ENCODE data around the gene GRAMD1C.
A peak's percentile ranks its signal among the peaks of the same experiment; 100 is the strongest.

GRAMD1C gene

DNA sequence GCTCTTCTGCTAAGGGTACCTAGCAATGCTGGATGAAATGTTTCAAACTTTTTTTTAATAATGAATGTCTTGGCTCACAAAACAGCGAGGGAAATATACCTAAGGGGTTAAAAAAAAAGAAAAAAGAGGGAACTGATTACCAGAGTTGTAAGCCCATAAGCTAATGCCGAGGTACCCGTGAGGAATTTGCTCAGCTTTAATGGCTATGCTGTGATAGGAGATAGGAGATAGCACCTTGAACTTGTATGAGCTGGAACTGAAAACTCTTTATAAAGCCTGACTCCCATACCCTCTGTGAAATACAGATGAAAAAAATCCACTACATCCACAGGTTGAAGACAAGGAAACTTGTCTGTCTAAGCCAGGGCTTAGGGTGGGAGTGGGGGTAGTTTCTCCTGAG is 13.9 kb downstream of the GRAMD1C start:
- TF ChIP-seq, protein P1, sequence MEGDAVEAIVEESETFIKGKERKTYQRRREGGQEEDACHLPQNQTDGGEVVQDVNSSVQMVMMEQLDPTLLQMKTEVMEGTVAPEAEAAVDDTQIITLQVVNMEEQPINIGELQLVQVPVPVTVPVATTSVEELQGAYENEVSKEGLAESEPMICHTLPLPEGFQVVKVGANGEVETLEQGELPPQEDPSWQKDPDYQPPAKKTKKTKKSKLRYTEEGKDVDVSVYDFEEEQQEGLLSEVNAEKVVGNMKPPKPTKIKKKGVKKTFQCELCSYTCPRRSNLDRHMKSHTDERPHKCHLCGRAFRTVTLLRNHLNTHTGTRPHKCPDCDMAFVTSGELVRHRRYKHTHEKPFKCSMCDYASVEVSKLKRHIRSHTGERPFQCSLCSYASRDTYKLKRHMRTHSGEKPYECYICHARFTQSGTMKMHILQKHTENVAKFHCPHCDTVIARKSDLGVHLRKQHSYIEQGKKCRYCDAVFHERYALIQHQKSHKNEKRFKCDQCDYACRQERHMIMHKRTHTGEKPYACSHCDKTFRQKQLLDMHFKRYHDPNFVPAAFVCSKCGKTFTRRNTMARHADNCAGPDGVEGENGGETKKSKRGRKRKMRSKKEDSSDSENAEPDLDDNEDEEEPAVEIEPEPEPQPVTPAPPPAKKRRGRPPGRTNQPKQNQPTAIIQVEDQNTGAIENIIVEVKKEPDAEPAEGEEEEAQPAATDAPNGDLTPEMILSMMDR (conservative IDR thresholded peaks at IDR 0.05; ENCODE audit: low read depth, low read length): no peak
- H3K4me3 ChIP-seq (ENCODE audit: low read depth, low read length): no peak overlapping the region
- DNase-seq (ENCODE audit: low read depth): no peak

DNA sequence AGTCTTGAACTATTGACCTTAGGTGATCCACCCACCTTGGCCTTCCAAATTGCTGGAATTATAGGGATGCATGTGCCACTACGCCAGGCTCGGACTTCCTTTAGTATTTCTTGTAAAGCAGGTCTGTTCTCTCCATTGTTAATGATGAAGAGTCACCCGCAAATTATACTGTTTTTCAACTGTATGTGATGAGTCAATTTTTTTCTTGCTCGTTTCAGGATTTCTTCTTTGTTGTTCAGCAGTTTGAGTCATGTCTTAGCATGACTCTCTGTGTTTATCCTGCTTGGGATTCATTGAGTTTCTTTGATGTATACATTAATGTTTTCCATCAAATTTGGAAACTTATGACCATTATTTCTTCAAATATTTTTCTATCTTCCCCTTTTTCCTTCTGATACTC is 28.9 kb downstream of the GRAMD1C start:
- DNase-seq (ENCODE audit: low read depth): peak; percentile 15
- TF ChIP-seq, protein P1 (conservative IDR thresholded peaks at IDR 0.05; ENCODE audit: low read depth, low read length): no peak
- H3K4me3 ChIP-seq (ENCODE audit: low read depth, low read length): no peak overlapping the region

DNA sequence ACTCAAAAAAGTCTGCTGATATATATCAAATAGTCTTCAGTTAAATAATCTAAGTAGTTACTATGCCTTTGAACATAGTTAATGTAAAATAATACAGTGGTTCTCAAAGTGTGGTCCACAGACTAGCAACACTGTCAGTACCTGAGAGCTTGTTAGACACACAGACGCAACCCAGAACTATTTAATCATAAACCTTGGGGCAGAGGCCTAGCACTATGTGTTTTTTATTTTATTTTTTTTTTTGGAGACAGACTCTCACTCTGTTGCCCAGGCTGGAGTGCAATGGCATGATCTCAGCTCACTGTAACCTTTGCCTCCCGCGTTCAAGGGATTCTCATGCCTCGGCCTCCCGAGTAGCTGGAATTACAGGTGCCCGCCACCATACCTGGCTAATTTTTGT is 34.7 kb downstream of the GRAMD1C start:
- no peak for DNase-seq (ENCODE audit: low read depth)
- TF ChIP-seq, protein P1 (conservative IDR thresholded peaks at IDR 0.05; ENCODE audit: low read depth, low read length): no peak
- H3K4me3 ChIP-seq (ENCODE audit: low read depth, low read length): no peak overlapping the region

DNA sequence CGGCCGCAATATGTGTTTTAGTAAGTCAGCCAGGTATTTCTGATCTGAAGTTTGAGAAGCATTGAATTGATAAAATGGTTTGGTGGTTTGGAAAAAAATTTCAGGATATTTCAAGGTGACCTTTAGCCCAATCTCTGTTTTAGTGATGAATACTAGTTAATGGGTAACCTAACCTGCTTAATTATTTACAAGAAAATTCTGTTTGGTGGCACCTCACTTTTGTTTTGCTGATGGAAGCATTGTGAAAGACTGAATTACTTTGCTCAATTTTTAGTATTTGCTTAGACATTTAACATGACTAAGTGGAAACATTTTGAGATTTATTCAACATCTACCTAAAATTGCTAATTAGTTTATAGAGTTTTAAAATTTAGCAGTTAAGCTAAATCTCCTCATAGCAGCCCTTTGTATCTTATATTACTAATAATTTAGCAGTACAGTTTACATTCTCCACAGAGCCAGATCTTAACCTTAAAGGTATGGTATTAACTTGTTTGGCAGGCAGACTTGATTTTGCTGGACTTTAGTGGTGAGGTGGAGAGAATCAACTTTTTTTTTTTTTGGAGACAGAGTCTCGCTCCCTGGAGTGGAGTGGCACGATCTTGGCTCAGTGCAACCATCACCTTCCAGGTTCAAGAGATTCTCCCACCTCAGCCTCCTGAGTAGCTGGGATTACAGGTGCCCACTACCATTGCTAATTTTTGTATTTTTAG is 35.4 kb downstream of the GRAMD1C start:
- no peak for DNase-seq (ENCODE audit: low read depth)
- H3K4me3 ChIP-seq (ENCODE audit: low read depth, low read length): no peak overlapping the region
- TF ChIP-seq, protein P1 (conservative IDR thresholded peaks at IDR 0.05; ENCODE audit: low read depth, low read length): no peak

DNA sequence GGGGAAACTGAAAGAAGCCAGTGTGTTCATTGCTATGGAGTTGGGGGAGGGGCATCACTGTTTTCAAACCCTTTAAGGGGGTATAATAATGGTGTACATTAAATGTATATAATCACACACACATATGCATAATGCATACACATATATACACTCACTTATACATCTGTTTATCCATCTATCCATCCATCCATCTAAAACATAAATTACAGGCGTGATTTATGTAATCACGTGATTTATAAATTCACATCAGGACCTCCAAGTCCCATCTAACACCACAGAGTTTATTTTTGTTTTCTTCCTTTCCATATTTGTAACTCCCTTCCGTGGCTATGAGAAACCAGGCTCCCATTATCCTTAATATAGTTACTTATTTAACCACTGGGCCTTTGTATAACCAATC is 39.8 kb downstream of the GRAMD1C start:
- H3K4me3 ChIP-seq (ENCODE audit: low read depth, low read length): no peak overlapping the region
- TF ChIP-seq, protein P1 (conservative IDR thresholded peaks at IDR 0.05; ENCODE audit: low read depth, low read length): no peak
- no peak for DNase-seq (ENCODE audit: low read depth)

DNA sequence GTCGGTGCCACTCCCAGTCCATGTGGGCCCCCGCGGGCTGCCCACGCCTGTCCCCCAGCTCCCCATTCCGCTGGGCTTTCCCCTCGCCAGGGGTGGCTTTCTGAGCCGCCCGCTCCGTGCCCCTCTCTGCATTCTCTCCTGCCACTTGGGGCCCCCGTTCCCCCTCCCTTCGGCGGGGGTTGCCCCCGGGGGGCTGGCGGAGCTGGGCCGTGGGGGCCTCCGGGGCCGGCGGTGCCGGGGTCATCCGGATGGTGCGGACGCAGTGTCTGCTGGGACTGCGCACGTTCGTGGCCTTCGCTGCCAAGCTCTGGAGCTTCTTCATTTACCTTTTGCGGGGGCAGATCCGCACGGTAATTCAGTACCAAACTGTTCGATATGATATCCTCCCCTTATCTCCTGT is 46.5 kb downstream of the GRAMD1C start:
- H3K4me3 ChIP-seq (ENCODE audit: low read depth, low read length): no peak overlapping the region
- no peak for DNase-seq (ENCODE audit: low read depth)
- TF ChIP-seq, protein P1 (conservative IDR thresholded peaks at IDR 0.05; ENCODE audit: low read depth, low read length): no peak

DNA sequence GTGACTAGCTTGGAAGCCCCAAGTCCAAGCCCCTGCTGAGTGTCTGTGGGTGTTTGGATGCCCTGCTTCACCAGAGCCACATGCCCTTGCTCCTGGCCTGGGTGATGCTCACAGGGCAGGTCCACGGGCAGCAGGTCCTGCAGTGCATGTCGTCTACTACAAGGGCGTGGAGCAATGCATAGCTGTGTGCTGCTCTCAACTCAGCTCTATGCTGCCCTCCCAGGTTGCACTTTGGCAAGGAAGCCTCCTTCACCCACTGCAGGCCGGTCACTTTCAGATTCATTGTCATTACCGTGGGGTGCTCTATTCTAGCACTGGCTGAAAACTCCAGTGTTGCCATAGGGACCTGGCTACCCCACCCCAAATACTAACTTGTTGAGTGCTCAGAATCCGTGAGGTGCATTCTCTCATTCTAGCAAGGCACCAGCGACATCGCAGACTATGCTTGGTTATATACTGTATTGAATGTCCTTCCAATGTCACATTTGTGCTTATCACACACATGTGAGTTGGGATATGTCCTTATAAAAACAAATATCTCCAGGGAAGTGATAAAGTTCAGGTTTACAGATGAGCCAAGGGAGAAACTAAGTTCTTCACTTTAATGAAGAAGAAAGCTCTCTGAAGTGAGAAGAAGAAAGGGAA is 51.8 kb downstream of the GRAMD1C start:
- H3K4me3 ChIP-seq (ENCODE audit: low read depth, low read length): no peak overlapping the region
- TF ChIP-seq, protein P1 (conservative IDR thresholded peaks at IDR 0.05; ENCODE audit: low read depth, low read length): no peak
- DNase-seq (ENCODE audit: low read depth): no peak
